ENCODE measurements around the gene CEP83. TPM values are rescaled to one million over a fixed set of nuclear protein-coding genes. Genes with fewer than 3 reads are reported as not detected.

CEP83 gene
- polyA plus RNA-seq, 1 donor from 2014 or later, result 19.5 TPM

DNA sequence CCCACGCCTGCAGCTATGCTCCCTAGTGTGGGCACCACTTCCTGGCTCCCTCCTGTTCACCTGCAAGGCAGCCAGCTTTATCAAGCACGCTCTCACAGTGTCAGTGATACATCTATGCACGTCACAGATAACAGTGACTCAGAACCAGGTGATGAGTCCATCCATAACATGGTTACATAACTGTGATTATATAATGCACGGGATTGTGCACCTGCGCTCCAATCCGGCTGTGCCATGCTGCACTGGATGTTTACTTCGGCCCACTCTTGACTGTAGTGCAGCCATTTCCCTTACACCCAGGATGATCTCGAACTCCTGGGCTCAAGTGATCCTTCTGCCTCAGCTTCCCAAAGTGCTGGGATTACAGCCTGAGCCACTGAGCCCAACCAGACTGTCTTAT is 38.4 kb upstream of the CEP83 start:
- Histone ChIP-seq H3F3A (ENCODE audit: insufficient read depth, low read length, poor library complexity, severe bottlenecking) (no peaks in the 10 kb centered on the region), H3K9me3 (ENCODE audit: low read length) (peaks cover 4% of the 10 kb centered on the region), H3K27ac (ENCODE audit: low read length) (no peak overlapping the region), H3K4me2 (ENCODE audit: low read length) (no peak overlapping the region), H3K9ac (ENCODE audit: low read length) (no peak overlapping the region), H3K79me2 (replicated peaks; ENCODE audit: insufficient read depth, low read length) (no peaks in the 10 kb centered on the region), H3K36me3 (ENCODE audit: insufficient read depth, low read length) (no peaks in the 10 kb centered on the region), H4K20me1 (ENCODE audit: insufficient read depth) (no peaks in the 10 kb centered on the region), H3K9me2 (ENCODE audit: insufficient read depth, low read length) (no peaks in the 10 kb centered on the region), H3K27me3 (ENCODE audit: insufficient read depth, low read depth, low read length) (no peaks in the 10 kb centered on the region), H2AFZ (ENCODE audit: low read depth, low read length) (no peak overlapping the region), H3K4me3 (ENCODE audit: low read length) (no peak overlapping the region)
- TF ChIP-seq EZH2 (IDR thresholded peaks at IDR 0.05; ENCODE audit: borderline replicate concordance, insufficient read depth, low read length, poor library complexity, severe bottlenecking) (no peak), MXI1 (conservative IDR thresholded peaks at IDR 0.05; ENCODE audit: poor library complexity, severe bottlenecking) (no peak)

DNA sequence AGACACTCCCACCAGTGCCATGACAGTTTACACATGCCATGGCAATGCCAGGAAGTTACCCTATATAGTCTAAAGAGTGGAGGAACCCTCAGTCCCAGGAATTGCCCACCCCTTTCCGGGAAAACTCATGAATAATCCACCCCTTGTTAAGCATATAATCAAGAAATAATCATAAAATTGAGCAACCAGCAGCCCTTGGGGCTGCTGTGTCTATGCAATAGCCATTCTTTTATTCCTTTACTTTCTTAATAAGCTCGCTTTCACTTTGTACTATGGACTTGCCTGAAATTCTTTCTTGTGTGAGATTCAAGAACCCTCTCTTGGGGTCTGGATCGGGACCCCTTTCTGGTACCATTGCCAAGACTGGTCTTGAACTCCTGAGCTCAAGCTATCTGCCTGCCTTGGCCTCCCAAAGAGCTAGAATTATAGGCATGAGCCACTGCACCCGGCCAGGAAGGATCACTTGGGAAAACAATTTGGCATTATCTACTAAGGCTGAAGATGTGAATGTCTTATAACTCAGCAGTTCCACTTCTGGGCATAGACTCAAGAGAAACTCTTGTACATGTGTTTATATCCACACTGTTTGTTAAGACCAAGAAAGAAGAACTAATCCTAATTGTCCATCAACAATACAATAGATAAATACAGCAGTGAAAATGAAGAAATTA is 35.9 kb upstream of the CEP83 start:
- no peaks in the 10 kb centered on the region for H3F3A ChIP-seq (ENCODE audit: insufficient read depth, low read length, poor library complexity, severe bottlenecking)
- H3K79me2 ChIP-seq (replicated peaks; ENCODE audit: insufficient read depth, low read length), result no peaks in the 10 kb centered on the region
- no peak overlapping the region for H2AFZ ChIP-seq (ENCODE audit: low read depth, low read length)
- H3K4me2 ChIP-seq (ENCODE audit: low read length), result no peak overlapping the region
- H3K36me3 ChIP-seq (ENCODE audit: insufficient read depth, low read length), result no peaks in the 10 kb centered on the region
- no peaks in the 10 kb centered on the region for H3K27me3 ChIP-seq (ENCODE audit: insufficient read depth, low read depth, low read length)
- no peak overlapping the region for H3K27ac ChIP-seq (ENCODE audit: low read length)
- H3K9ac ChIP-seq (ENCODE audit: low read length), result no peak overlapping the region
- no peaks in the 10 kb centered on the region for H3K9me2 ChIP-seq (ENCODE audit: insufficient read depth, low read length)
- no peaks in the 10 kb centered on the region for H4K20me1 ChIP-seq (ENCODE audit: insufficient read depth)
- no peak overlapping the region for H3K4me3 ChIP-seq (ENCODE audit: low read length)
- H3K9me3 ChIP-seq (ENCODE audit: low read length), result peaks cover 4% of the 10 kb centered on the region
- TF ChIP-seq RAD21 (conservative IDR thresholded peaks at IDR 0.05) (no peak), MXI1 (conservative IDR thresholded peaks at IDR 0.05; ENCODE audit: poor library complexity, severe bottlenecking) (no peak), SMC3 (conservative IDR thresholded peaks at IDR 0.05; ENCODE audit: poor library complexity) (no peak), EZH2 (IDR thresholded peaks at IDR 0.05; ENCODE audit: borderline replicate concordance, insufficient read depth, low read length, poor library complexity, severe bottlenecking) (no peak), POLR2AphosphoS5 (IDR thresholded peaks at IDR 0.05) (no peak)
- TF ChIP-seq, protein P1, sequence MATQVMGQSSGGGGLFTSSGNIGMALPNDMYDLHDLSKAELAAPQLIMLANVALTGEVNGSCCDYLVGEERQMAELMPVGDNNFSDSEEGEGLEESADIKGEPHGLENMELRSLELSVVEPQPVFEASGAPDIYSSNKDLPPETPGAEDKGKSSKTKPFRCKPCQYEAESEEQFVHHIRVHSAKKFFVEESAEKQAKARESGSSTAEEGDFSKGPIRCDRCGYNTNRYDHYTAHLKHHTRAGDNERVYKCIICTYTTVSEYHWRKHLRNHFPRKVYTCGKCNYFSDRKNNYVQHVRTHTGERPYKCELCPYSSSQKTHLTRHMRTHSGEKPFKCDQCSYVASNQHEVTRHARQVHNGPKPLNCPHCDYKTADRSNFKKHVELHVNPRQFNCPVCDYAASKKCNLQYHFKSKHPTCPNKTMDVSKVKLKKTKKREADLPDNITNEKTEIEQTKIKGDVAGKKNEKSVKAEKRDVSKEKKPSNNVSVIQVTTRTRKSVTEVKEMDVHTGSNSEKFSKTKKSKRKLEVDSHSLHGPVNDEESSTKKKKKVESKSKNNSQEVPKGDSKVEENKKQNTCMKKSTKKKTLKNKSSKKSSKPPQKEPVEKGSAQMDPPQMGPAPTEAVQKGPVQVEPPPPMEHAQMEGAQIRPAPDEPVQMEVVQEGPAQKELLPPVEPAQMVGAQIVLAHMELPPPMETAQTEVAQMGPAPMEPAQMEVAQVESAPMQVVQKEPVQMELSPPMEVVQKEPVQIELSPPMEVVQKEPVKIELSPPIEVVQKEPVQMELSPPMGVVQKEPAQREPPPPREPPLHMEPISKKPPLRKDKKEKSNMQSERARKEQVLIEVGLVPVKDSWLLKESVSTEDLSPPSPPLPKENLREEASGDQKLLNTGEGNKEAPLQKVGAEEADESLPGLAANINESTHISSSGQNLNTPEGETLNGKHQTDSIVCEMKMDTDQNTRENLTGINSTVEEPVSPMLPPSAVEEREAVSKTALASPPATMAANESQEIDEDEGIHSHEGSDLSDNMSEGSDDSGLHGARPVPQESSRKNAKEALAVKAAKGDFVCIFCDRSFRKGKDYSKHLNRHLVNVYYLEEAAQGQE (IDR thresholded peaks at IDR 0.05; ENCODE audit: borderline replicate concordance), result no peak
- TF ChIP-seq, protein P2, sequence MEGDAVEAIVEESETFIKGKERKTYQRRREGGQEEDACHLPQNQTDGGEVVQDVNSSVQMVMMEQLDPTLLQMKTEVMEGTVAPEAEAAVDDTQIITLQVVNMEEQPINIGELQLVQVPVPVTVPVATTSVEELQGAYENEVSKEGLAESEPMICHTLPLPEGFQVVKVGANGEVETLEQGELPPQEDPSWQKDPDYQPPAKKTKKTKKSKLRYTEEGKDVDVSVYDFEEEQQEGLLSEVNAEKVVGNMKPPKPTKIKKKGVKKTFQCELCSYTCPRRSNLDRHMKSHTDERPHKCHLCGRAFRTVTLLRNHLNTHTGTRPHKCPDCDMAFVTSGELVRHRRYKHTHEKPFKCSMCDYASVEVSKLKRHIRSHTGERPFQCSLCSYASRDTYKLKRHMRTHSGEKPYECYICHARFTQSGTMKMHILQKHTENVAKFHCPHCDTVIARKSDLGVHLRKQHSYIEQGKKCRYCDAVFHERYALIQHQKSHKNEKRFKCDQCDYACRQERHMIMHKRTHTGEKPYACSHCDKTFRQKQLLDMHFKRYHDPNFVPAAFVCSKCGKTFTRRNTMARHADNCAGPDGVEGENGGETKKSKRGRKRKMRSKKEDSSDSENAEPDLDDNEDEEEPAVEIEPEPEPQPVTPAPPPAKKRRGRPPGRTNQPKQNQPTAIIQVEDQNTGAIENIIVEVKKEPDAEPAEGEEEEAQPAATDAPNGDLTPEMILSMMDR (IDR thresholded peaks at IDR 0.05; ENCODE audit: poor library complexity, severe bottlenecking), result no peak

DNA sequence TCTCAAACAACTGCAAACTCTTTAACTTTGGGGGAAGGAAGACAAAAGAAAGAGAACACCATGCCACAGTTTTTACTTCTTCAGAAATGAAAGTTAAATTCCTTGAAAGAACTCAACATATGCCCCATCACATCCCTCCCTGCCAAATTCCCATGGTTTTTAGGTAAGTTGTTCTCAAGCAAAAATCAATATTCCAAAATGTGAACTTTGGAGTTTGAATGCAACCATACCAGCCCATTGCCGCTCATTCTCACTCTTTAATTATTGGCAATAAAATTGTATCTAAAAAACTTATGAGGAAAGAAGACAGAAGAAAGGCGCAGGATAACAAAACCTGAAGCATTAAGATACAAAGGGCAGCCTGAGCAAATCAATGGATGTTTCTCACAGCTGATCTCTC is 31.8 kb upstream of the CEP83 start:
- Histone ChIP-seq H3K4me2 (ENCODE audit: low read length) (no peak overlapping the region), H4K20me1 (ENCODE audit: insufficient read depth) (no peaks in the 10 kb centered on the region), H3K27ac (ENCODE audit: low read length) (no peak overlapping the region), H3K27me3 (ENCODE audit: insufficient read depth, low read depth, low read length) (no peaks in the 10 kb centered on the region), H3F3A (ENCODE audit: insufficient read depth, low read length, poor library complexity, severe bottlenecking) (no peaks in the 10 kb centered on the region), H3K79me2 (replicated peaks; ENCODE audit: insufficient read depth, low read length) (no peaks in the 10 kb centered on the region), H3K9ac (ENCODE audit: low read length) (no peak overlapping the region), H3K9me2 (ENCODE audit: insufficient read depth, low read length) (no peaks in the 10 kb centered on the region), H3K4me3 (ENCODE audit: low read length) (no peak overlapping the region), H3K9me3 (ENCODE audit: low read length) (no peaks in the 10 kb centered on the region), H3K36me3 (ENCODE audit: insufficient read depth, low read length) (no peaks in the 10 kb centered on the region), H2AFZ (ENCODE audit: low read depth, low read length) (no peak overlapping the region)
- TF ChIP-seq, protein P1 (IDR thresholded peaks at IDR 0.05; ENCODE audit: borderline replicate concordance), result no peak
- TF ChIP-seq POLR2AphosphoS5 (IDR thresholded peaks at IDR 0.05) (no peak), RAD21 (conservative IDR thresholded peaks at IDR 0.05) (no peak), EZH2 (IDR thresholded peaks at IDR 0.05; ENCODE audit: borderline replicate concordance, insufficient read depth, low read length, poor library complexity, severe bottlenecking) (no peak), SMC3 (conservative IDR thresholded peaks at IDR 0.05; ENCODE audit: poor library complexity) (no peak), EP300 (conservative IDR thresholded peaks at IDR 0.05; ENCODE audit: poor library complexity, severe bottlenecking) (no peak), MXI1 (conservative IDR thresholded peaks at IDR 0.05; ENCODE audit: poor library complexity, severe bottlenecking) (no peak), TAF1 (IDR thresholded peaks at IDR 0.05; ENCODE audit: low read depth) (no peak)
- TF ChIP-seq, protein P2 (IDR thresholded peaks at IDR 0.05; ENCODE audit: poor library complexity, severe bottlenecking), result no peak

Data from neural cell (in vitro differentiated cells).